Transverse colon (tissue), 3 donors: ENCODE results near the gene RAB30.

Experiments
- EP300 ChIP-seq: sonication (generic); formaldehyde crosslinking; IDR thresholded peaks from one replicate; pipeline ENCODE4 v1.6.1; 2017; ENCODE audit warnings: antibody characterized with exemption, low read depth
- TF ChIP-seq, protein P1 (sequence below), 5 experiments: fragments of 200-600 bp in 3 of 5; fragments of 450-650 bp in 2 of 5; sonication (generic) in 3 of 5; IDR thresholded peaks; 1 replicate in 2 of 5; 2 replicates in 3 of 5; pipeline ENCODE4 v1.5.1; 2016 to 2017; ENCODE audit warnings: antibody characterized with exemption in 5 of 5, inconsistent platforms in 3 of 5, mild to moderate bottlenecking in 2 of 5, moderate library complexity in 1 of 5

DNA sequence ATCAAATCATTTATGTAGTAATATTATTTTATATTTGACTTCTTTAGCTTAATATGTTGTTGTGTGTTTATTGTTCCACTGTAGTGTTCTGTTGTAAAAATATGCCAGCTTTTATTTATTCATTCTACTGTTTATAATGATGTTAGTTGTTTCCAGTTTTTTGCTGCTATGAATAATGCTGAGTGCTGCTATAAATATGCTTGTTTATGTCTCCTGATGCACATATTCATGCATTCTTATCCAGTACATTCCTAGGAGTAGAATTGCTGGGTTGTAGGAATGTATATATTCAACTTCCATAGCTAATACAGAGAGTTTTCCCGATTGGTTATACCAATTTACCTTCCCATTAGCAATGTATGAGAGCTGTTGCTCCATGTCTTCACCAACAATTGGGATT is 33.5 kb upstream of the RAB30 start:
- TF ChIP-seq, protein P1, sequence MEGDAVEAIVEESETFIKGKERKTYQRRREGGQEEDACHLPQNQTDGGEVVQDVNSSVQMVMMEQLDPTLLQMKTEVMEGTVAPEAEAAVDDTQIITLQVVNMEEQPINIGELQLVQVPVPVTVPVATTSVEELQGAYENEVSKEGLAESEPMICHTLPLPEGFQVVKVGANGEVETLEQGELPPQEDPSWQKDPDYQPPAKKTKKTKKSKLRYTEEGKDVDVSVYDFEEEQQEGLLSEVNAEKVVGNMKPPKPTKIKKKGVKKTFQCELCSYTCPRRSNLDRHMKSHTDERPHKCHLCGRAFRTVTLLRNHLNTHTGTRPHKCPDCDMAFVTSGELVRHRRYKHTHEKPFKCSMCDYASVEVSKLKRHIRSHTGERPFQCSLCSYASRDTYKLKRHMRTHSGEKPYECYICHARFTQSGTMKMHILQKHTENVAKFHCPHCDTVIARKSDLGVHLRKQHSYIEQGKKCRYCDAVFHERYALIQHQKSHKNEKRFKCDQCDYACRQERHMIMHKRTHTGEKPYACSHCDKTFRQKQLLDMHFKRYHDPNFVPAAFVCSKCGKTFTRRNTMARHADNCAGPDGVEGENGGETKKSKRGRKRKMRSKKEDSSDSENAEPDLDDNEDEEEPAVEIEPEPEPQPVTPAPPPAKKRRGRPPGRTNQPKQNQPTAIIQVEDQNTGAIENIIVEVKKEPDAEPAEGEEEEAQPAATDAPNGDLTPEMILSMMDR (IDR thresholded peaks at IDR 0.05) = no peak
- TF ChIP-seq EP300 = no peak
